Heart right ventricle (tissue), 16 donors: ENCODE results near the gene TUBGCP6. TPM values are rescaled to one million over a fixed set of nuclear protein-coding genes. Genes with fewer than 3 reads are reported as not detected.
"Not testable (repeated sequence)": the region's sequence is repeated elsewhere in the genome, so short reads cannot be mapped to it uniquely, and the experiment has no call there.

ENCODE experiments used
- ATAC-seq, 8 donors: fragments of 200-7000 bp; cut with Tn5 transposase; one replicate each; pipeline ENCODE4 v1.9.1; 2020; ENCODE audit warnings: mild to moderate bottlenecking in 8 of 8, moderate library complexity in 8 of 8, moderate number of reproducible peaks in 1 of 8
- DNase-seq, 2 donors: peaks; one replicate each; pipeline ENCODE4 v3.0.0-alpha.2; 2020
- H3K27ac ChIP-seq, 10 donors: fragments of 200-600 bp; sonication (generic) in 2 of 10; one replicate each; pipeline versions ENCODE4 v1.5.0 to v1.8.0; 2020 to 2022; ENCODE audit warnings: mild to moderate bottlenecking in 3 of 10
- H3K27me3 ChIP-seq, 7 donors: fragments of 200-600 bp; one replicate each; pipeline ENCODE4 v1.8.0; 2021 to 2022; ENCODE audit warnings: mild to moderate bottlenecking in 2 of 7
- H3K36me3 ChIP-seq, 9 donors: fragments of 200-600 bp; sonication (generic) in 1 of 9; one replicate each; pipeline versions ENCODE4 v1.5.0 to v1.8.0; 2020 to 2022; ENCODE audit warnings: mild to moderate bottlenecking in 2 of 9
- H3K4me1 ChIP-seq, 9 donors: fragments of 200-600 bp; sonication (generic) in 1 of 9; one replicate each; pipeline versions ENCODE4 v1.5.0 to v1.8.0; 2020 to 2022; ENCODE audit warnings: mild to moderate bottlenecking in 4 of 9
- H3K4me3 ChIP-seq, 10 donors: fragments of 200-600 bp; sonication (generic) in 2 of 10; one replicate each; pipeline versions ENCODE4 v1.5.0 to v1.8.0; 2020 to 2022; ENCODE audit warnings: mild to moderate bottlenecking in 7 of 10, moderate library complexity in 2 of 10
- H3K9me3 ChIP-seq, 11 donors: fragments of 200-600 bp in 10 of 11; sonication (generic) in 2 of 11; one replicate each; pipeline versions ENCODE4 v1.5.0 to v1.8.0; 2013 to 2022; ENCODE audit warnings: mild to moderate bottlenecking in 2 of 11, control low read depth in 1 of 11, moderate library complexity in 1 of 11
- CTCF ChIP-seq, 9 donors: fragments of 200-600 bp; sonication (generic) in 2 of 9; IDR thresholded peaks; one replicate each; pipeline versions ENCODE4 v1.5.0 to v1.8.0; 2021 to 2022; ENCODE audit warnings: antibody characterized with exemption in 9 of 9, mild to moderate bottlenecking in 5 of 9, moderate library complexity in 1 of 9
- WGBS, 2 donors: extraction: QIAGEN DNeasy Blood & Tissue Kit; methylation state at CpG; one replicate each; pipeline ENCODE4 v1.1.7; 2013; ENCODE audit warnings: inconsistent platforms in 1 of 2; 5-methylcytosine and 5-hydroxymethylcytosine counted together
- intact Hi-C, 10 donors: fragments of 100-400 bp; cut with DNase I; formaldehyde crosslinking; loops; one replicate each; pipeline versions ENCODE4 v1.11.1 to v1.14.2; 2022
- polyA plus RNA-seq, 2 donors: library from polyadenylated mRNA; stranded (reverse); fragments of 200-250 nt; gene quantifications; one replicate each; pipeline ENCODE4 v1.2.3, GENCODE V29; 2013
- total RNA-seq, 10 donors: library from RNA; stranded (reverse); fragmentation: NEBNext Ultra II Directional in 3 of 10; extraction: Animal tissue kit (Norgen Biotek cat#: 25700) in 3 of 10; gene quantifications; one replicate each; pipeline versions ENCODE4 v1.2.1 to v1.2.4, GENCODE V29; 2021 to 2023
- donor health status: Arrhythmogenic right ventricular cardiomyopathy.
- donor health status: ischemic (EF 13 %, LVEDD 7.1; RV severe dilation, severe dysfunction).
- donor health status: healthy with polysubstance abuse.
- donor health status: DM: no; HTN: yes; CAD: no.
- donor health status: DM: no; HTN: no; CAD: no.
- donor health status: ischemic (EF 25% LVEDD 6.9; RV normal size, moderate dysfunction).
- donor health status: ischemic (EF 25% LVEDD 5.7; RV mildly dilated, moderate dysfunction).
- donor health status: healthy.
- donor health status: DM: yes; HTN: yes; CAD: no.
- donor health status: Ischemic cardiomyopathy.
- donor health status: ischemic (EF 35%, LVEDD 5.7; RV mildly dilated, moderate dysfunction).
- donor health status: nonischemic (EF 11% LVEDD 7.7; RV severe dilation, severe dysfunction).
- donor health status: DM: yes; HTN: yes; CAD: no.
- donor health status: PGD.
- donor health status: ischemic (EF 29% LVEDD 5.4; RV normal size, mild dysfunction).
- donor health status: nonischemic (EF 23%, LVEDD 6.1; RV moderate dilation, normal function).

The TUBGCP6 gene
- total and polyA plus RNA-seq, 12 donors: 14.2 to 40.7 (median 18.5) TPM

- H3K36me3 ChIP-seq: peaks cover 0 to 40% (median 22%) of the 10 kb centered on the region in 9 donors
- H3K27me3 ChIP-seq: peaks cover 0 to 44% (median 0%) of the 10 kb centered on the region in 7 donors
- not testable (repeated sequence) for H3K27ac ChIP-seq, DNase-seq, H3K4me3 ChIP-seq, ATAC-seq, H3K9me3 ChIP-seq
- peak in 2 of 9 donors; percentile 11 to 21 for TF ChIP-seq CTCF (IDR thresholded peaks at IDR 0.05)
- peaks cover 14 to 50% (median 39%) of the 10 kb centered on the region in 9 donors for H3K4me1 ChIP-seq
- intact Hi-C loops: loop anchor here in 3 of 10 donors (5.0 kb wide), 2 partner anchors 34 to 69 kb away; partner anchors contain the start of genes PPP6R2 (in 3 of the 3) and PLXNB2 (in 1 of the 3)
- WGBS, 2 donors: 50 to 61% methylated on average over 11 of the region's 11 CpGs
Observed at GRCh38 chr22:50273352-50273751, 28.5 kb upstream of the TUBGCP6 start.

- Histone ChIP-seq H3K9me3 (no peaks in the 10 kb centered on the region), H3K27me3 (peaks cover 0 to 55% (median 0%) of the 10 kb centered on the region in 7 donors), H3K4me1 (peaks cover 15 to 60% (median 49%) of the 10 kb centered on the region in 9 donors), H3K4me3 (peak overlapping the region in 9 of 10 donors; percentile 44 to 75 (median 59)), H3K27ac (peak overlapping the region in 6 of 10 donors; percentile 16 to 83 (median 65)), H3K36me3 (peaks cover 0 to 29% (median 15%) of the 10 kb centered on the region in 9 donors)
- peak in 1 of 9 donors; percentile 22 for TF ChIP-seq CTCF (IDR thresholded peaks at IDR 0.05)
- ATAC-seq (no peak), DNase-seq (no peak)
- intact Hi-C loops: loop anchor here in 3 of 10 donors (5.0 kb wide), 2 partner anchors 35 to 70 kb away; partner anchors contain the start of genes PPP6R2 (in 3 of the 3) and PLXNB2 (in 1 of the 3)
- 34 to 39% methylated on average over 23 to 26 of the region's 26 CpGs for WGBS, 2 donors
Observed at GRCh38 chr22:50272044-50272802, 27.4 kb upstream of the TUBGCP6 start.

- Histone ChIP-seq H3K27me3 (peaks cover 0 to 62% (median 0%) of the 10 kb centered on the region in 7 donors), H3K27ac (peak overlapping the region in 9 of 10 donors; percentile 61 to 86 (median 82)), H3K9me3 (no peaks in the 10 kb centered on the region), H3K4me1 (peaks cover 19 to 66% (median 53%) of the 10 kb centered on the region in 9 donors), H3K4me3 (peak overlapping the region; percentile 26 to 75 (median 58)), H3K36me3 (peaks cover 0 to 22% (median 11%) of the 10 kb centered on the region in 9 donors)
- 1% methylated on average over 45 of the region's 45 CpGs for WGBS, 2 donors
- ATAC-seq: peak; percentile 17 to 65 (median 42)
- TF ChIP-seq CTCF (IDR thresholded peaks at IDR 0.05): peak in 5 of 9 donors; percentile 24 to 52 (median 39)
- intact Hi-C loops: loop anchor here in 4 of 10 donors (2.0 to 5.0 kb wide), 3 partner anchors 36 to 71 kb away; partner anchors contain the start of genes PPP6R2 (in 3 of the 4), DENND6B (in 1 of the 4) and PLXNB2 (in 1 of the 4)
- peak; percentile 67 to 79 for DNase-seq
Observed at GRCh38 chr22:50271519-50271970, 26.7 kb upstream of the TUBGCP6 start.
